Fibroblast of lung (primary cell): Measurements from ENCODE around the gene G6PC2.
"Not testable (repeated sequence)": the region's sequence is repeated elsewhere in the genome, so short reads cannot be mapped to it uniquely, and the experiment has no call there.

Source experiments
- EZH2 ChIP-seq: IDR thresholded peaks from 2 replicates; pipeline ENCODE4 v1.5.1; 2012; ENCODE audit warnings: low read length, control low read depth, mild to moderate bottlenecking; ENCODE audit errors: missing control alignments
- TF ChIP-seq, protein P1 (sequence below), 2 donors: IDR thresholded peaks in 1 of 2; conservative IDR thresholded peaks in 1 of 2; 1 replicate in 1 of 2; 2 replicates in 1 of 2; pipeline ENCODE4 v1.5.1; 2011 to 2012; ENCODE audit warnings: low read length in 2 of 2, control low read depth in 1 of 2, inconsistent platforms in 1 of 2, low read depth in 1 of 2, mild to moderate bottlenecking in 1 of 2

DNA sequence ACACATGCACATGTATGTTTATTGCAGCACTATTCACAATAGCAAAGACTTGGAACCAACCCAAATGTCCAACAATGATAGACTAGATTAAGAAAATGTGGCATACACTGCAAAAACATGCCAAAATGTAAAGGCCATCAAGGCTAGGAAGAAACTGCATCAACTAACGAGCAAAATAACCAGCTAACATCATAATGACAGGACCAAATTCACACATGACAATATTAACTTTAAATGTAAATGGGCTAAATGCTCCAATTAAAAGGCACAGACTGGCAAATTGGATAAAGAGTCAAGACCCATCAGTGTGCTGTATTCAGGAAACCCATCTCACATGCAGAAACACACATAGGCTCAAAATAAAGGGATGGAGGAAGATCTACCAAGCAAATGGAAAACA is 33.9 kb upstream of the G6PC2 start:
- not testable (repeated sequence) for TF ChIP-seq EZH2
- TF ChIP-seq, protein P1, sequence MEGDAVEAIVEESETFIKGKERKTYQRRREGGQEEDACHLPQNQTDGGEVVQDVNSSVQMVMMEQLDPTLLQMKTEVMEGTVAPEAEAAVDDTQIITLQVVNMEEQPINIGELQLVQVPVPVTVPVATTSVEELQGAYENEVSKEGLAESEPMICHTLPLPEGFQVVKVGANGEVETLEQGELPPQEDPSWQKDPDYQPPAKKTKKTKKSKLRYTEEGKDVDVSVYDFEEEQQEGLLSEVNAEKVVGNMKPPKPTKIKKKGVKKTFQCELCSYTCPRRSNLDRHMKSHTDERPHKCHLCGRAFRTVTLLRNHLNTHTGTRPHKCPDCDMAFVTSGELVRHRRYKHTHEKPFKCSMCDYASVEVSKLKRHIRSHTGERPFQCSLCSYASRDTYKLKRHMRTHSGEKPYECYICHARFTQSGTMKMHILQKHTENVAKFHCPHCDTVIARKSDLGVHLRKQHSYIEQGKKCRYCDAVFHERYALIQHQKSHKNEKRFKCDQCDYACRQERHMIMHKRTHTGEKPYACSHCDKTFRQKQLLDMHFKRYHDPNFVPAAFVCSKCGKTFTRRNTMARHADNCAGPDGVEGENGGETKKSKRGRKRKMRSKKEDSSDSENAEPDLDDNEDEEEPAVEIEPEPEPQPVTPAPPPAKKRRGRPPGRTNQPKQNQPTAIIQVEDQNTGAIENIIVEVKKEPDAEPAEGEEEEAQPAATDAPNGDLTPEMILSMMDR (conservative IDR thresholded peaks at IDR 0.05 in 1 of 2, IDR thresholded peaks at IDR 0.05 in 1 of 2; ENCODE audit: low read depth in 1 of 2, low read length in 2 of 2) = not testable (repeated sequence)
